ENCODE data around the gene GPC6.

Gene GPC6

DNA sequence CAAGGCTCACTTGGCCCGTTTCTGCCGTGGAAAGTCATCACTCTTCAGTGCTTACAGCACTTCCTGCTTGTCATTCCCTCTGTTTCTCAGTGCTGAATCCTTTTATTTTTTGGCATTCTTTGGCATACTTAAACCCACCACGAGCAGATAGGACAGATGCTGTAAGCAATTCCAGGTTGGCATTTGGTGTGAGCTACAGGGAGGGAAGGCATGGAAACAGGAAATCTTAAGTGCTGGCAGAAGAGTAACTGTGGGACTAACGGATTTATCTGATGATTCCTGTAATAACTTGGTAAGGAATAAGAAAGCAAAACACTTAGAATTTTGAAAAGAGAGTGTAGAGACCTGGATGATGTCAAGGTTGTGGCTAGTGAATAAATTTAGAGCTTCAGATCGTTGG is 273.4 kb downstream of the GPC6 start:
- no peak for DNase-seq

DNA sequence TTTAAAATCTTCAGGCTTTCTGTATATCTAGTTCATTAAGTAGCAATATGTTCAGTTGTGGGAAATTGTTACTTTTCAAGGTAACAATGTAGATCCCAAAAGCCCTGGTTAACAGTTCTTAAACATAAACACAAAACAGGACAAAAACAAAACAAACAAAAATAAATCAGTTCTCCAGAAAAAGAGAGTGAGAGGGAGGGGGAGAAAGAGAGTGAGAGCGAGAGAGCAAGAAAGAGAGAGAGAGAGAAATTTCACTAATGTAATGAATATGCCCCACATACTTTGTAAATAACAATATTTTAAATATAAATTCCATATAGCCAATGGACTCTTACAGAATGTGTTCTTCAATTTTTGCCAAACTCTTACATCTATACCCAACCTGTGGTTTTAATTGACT is 275.5 kb downstream of the GPC6 start:
- no peak for DNase-seq

DNA sequence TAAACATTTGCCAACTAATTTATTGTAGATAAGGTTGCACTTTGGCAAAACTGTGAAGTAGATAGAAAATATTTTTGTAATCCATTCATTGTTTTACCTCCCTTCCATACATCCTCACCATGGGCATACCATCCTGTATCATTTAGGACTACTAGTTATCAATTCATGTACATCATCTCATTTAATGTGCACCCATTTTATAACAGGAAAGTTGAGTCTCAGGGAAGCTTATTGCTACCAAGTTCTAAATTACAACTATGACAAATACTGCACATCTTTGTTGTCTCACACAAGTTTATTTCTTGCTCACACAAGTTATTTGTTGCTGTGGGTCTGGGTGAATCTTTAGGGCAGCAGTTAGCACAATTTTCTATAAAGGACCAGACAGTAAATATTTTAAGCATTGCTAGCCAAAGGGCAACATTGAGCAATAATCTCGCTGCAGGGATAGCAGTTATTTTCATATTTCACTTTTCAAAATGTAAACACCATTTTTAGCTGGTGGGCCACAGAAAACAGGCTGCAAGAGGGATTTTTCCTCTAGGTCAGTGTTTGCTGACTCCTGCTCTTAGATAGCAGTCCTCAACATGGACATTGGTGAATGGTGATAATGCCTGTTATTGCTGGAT is 276.5 kb downstream of the GPC6 start:
- no peak for DNase-seq

DNA sequence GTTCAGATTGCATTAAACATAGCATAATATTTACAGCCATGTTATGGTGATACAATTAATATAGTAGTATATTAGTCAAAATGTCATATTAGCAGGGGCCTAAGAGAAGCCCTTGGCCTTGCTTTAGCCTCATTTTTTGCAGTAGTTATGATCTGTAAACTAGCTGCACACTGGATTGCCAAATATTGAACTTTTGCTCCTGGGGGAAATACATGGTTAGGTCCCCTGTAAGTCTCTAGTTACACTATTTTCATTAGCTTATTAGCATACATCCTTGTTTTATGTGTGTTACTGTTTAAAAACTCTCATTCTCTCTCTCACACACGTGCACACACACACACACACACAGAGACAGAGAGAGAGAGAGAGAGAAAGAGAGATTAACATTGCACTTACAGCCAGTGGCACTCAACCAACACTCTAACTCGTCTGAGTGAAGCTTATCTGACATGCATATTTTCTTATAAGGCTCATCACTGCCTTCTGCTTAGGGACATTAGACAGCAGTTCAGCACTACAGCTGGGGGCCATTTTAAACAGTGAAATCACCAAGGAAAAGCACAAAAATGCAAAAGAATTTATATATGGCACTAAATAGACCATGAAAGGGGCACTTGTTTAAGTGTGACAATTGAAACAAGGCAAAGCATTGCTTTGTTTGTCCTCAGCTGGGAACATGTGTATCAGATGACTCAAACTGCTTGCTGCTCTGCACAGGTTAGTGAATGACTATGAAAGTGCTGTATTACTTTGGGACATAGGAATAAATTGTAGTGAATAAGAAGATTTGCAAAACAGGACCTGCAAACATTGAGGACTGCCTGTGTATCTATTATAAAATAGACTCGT is 278.7 kb downstream of the GPC6 start:
- no peak for DNase-seq

DNA sequence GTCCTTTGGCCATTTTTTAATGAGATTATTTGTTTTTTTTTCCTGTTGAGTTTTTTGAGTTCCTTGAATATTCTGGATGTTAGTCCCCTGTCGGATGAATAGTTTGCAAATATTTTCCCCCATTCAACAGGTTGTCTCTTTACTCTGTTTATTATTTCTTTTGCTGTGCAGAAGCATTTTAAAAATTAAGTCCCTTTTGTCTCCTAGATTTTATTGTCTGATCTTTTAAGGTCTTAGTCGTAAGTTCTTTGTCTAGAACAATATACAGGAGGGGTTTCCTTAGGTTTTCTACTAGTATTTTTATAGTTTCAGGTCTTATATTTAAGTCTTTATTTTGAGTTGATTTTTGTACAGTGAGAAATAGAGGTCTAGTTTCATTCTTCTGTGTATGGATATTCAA is 284.4 kb downstream of the GPC6 start:
- DNase-seq: no peak

DNA sequence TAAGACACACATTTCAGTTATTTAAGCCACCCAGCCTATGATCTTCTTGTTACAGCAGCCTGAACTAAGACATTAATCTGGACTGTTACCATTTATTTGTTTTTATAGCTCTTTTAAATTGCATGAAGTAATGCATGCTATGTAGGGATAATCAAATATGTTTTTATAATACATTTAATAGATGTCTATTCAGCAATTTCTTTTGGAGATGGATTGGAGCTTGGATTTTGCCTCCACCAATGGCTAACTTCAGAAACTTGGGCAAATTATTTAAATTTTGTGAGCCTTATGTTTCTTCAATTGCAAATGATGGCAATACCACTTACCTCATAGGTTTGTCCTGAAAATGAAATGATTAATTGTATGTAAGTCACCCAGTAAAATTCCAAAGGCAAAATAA is 288.7 kb downstream of the GPC6 start:
- DNase-seq: no peak

DNA sequence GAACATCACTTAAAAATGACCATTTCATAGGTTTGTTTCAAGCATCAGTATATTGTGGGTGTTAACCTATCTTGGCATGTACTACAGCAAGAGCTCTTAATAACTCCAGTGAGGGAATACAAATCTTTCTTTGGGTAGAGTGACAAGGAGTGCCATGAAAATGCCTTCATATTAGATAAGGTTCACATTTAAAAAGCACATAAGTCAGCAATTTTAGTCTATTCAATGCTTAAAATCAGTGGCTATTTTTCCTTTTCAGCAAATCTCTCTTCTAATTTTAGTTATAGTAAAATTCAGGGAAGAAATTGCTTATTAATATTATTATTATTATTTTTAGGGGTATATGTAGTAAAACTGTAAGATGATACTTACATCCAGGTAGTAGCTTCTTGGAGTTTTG is 291.1 kb downstream of the GPC6 start:
- no peak for DNase-seq

DNA sequence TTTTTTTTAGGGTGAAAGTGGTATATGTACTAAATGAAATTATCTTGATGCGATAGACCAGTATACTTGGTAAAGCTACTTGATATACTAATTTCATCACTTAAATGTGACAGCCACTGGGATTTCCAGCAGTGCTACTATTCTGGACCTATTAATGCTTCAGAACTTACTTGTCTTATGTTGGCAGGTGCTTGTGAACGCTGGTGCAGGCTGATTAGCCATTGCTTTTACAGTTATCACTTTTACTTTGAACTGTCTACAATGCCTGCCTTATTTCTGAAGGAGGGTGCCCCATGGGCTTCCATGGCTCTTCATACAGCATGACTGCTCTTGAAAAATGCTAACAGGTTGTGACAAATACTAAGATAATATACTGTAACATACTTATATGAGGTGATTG is 294.7 kb downstream of the GPC6 start:
- no peak for DNase-seq

DNA sequence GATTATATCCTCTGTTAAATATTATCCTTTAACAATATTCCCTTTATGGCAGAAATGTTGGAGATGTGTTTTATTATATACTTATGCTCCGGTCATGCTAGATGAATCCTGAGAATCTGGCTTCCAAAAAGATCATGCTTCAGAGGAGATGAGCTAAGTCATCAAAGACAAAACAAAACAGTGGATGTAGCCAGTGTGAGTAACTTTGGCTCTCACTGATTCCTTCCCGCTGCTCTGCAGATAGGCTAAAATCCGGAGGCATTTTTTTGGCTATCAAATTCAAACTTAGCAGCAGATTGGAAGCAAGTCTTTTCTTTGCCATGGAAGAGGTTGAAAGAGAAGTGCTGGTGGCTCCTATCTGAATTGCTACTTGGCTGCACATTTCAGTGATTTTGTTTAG is 295.9 kb downstream of the GPC6 start:
- DNase-seq: no peak

DNA sequence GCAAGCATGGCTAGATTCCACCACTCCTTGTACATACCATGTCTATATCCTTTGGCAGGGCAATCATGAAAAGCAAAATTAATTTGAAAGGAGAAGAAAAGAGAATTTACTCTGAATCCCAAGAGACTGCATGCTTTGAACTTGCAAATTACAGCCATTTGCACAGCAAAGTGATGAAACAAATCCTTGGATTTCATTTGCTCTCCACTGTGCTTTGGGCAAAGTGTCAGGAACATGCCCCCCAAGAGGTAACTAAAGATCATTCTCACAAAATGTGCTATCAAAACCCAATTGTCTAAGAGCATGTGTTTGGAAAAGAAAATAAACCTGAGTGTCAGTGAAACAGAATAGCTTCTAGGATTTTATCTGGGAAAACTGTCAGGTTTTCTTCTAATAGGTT is 298.5 kb downstream of the GPC6 start:
- no peak for DNase-seq

DNA sequence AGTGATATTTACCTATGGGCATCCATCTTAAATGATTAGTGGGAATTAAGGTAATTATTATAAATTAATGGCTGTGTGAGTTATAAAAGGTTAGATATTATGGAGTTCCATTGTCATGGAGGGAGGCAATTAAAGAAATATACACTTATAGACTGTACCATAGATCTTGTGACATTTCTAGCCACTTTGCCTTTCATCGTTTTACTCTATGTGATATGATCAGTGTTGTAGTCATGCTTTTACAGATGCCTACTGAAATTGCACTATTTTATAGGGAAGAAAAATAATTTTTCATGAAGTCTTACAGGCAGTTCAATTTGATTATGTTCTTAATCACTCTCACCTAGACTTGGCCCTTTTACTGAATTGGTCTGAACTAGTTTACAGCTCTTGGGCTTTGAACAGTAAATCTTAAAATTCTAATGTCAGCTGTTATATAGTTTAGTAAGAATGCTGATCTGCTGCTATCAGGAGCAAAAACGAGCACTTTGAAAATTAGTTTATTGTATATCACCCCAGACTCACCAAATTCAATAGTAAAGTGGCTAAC is 301.2 kb downstream of the GPC6 start:
- no peak for DNase-seq

DNA sequence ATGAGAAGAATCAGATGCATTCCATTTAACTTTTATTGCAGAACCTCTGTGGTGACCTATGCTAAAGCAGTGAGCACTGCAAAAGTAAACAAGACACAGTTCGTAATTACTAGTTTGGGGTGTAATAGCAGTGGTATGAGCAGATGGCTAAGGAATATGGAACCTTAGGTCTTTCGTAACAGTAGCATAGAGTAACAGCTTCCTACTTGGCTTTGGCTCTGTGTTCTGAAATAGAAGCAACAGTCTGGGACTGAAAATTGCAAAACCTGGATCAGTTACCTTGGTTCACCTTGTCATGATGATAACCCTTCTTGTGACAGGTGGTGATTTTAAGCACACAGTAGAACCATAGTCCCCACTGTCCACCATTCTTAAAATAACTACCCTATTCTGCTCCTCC is 303.4 kb downstream of the GPC6 start:
- DNase-seq: no peak

DNA sequence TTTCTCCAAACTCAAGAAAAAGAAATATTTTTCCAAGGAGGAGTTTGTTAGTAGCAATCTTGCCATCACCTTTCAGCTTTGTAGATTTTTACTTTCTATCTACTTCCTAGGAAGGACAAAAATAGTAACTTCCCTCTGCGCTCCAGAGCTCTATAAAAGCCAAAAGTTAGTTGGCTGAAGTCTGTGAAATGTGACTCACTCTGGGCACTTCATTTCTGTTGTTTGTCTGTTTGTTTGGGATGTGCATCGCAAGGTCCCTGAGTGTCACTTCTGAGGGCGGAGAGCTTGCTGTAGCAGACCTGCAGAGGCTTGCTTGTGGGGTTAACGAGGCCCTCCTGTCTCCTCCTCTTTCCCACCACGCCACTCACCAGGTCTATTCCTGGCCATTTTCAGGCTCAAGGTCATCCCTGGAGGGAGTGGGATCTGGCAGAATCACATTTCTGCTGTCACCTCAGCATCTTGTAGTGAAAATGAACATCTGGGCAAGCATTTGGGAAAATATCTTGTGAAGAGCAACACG is 307.6 kb downstream of the GPC6 start:
- no peak for DNase-seq

DNA sequence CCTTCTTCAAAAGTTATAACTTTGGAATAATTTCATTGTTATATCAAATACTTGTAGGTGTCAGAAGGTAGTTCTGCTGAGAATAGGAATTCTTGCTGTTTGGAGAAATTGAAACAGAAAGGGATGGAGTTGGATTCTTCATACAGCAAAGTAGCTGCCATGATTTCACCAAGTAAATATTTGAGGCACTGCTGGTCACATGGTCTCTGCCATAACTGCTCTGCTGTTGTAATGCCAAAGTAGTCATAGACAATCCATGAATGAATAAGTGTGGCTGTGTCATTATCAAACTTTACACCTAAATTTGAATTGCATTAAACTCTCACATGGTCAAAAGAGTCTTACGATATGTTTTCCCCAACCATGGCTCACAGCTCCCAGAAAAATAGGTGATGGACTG is 308.6 kb downstream of the GPC6 start:
- DNase-seq: no peak

DNA sequence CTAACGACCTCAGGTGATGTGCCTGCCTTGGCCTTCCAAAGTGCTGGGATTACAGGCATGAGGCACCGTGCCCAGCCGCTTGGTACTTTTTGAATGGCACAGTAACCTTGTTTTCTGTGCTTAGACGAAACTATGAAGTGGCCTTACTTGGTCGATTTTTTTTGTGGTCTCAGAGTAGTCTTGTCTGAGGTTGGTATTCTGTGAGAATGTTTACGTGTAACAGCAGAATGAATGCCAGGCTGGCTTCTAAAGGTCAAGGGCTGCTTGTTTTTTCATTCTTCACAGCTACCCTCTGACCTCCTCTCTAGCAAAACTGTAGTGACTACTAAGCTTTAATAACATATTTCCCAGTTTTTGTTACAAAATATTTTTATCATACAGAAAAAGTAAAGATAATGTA is 313.3 kb downstream of the GPC6 start:
- no peak for DNase-seq

DNA sequence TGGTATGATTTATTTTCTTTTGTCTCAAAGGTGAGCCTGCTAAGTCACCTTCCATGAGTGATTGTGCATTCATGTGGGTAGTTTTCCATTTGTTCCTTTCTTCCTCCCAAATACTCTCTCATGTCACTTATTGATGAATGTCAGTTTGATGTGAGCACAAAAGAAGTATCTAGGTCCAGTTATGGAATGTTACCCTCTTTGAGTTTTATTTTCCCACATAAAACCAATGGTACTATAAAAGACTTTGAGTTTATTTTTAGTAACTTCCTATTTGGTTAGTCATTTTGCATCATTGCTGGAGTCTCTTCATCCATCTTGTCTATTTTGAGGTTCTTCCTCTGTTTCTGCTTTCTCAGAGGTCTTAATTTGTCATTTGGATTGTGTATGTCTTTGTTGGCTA is 321.3 kb downstream of the GPC6 start:
- DNase-seq: no peak

DNA sequence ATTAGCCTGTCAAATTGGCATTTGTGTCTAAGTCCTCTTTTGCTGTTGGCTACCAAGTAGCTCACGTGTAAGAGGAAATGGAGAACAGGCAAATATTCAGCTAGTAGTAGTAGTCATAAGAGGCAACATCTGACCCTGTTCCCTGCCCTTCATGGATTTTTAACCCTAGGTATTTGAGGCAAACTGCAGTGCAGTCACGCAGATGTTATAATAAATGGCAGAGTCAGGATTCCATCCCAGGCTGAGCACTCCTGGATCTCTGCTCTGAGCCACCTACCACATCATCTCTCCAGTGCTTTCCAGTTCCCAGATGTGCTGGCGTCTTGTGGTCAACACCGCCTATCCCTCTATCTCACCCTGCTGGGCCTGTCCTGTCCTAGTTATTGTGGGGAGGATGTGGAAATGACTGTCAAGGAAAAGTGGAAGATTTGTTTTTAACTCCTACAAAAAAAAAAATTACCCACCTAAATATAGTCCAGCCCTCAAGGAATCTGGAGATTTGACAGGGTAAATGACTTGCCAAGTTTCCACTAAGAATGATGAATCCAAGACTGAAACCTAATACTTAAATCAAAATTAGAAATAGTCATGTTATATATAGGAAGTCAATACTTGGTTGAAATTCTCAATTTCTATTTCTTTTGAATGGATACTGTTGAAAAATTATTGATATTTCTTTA is 322.9 kb downstream of the GPC6 start:
- no peak for DNase-seq

DNA sequence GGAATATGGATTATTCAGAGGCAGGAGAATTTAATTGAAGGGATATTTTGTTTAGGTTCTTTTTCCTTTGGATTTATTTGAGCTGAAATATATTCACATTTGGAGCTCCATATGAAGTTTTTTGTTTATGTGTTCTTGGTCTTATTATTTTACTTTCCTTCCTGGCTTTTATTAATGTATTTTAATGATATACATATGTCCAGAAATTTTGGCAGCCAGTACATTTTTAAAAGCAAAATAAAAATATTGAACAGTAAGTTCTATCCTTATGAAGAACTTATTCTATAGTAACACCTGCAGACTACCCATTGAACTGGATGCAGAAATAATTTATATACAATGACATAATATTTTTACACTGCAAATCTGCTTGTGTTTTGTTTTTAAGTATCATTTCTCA is 323.6 kb downstream of the GPC6 start:
- DNase-seq: no peak

DNA sequence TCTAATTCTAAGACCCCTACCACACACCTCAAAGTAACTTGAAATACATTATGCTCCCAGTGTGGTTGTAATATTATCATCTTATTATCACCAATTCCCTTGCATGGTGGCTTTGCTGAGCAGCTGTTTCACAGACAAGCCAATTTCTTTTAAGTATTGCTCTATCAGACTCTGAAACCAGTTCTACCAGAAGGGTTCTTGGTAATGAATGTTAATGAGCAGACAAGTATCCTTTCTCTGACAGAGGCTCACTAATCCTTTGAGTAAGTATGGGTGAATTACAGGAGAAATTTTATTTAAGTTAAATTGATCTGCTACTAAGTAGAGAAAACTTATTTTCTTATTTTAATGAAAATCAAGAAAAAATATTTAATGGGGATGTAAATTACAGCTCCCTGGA is 326.0 kb downstream of the GPC6 start:
- no peak for DNase-seq

DNA sequence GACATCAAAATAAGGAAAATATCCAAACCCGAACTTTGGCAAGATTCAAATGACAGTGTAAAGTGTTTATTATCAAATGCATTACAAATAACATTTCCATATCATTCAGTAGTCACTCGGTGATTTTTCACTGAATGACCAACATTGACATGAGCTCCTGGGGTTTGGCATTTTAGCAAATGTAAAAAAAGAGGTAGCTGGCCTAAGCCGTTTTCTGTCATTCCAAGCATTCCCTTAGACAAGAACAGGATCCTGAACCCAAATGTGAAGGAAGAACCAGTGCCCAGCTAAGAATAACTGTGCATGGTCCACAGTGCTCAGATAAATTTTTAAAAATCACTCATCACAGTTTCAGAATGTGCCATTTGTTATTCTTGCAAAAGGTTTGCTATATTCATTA is 327.9 kb downstream of the GPC6 start:
- DNase-seq: no peak

DNA sequence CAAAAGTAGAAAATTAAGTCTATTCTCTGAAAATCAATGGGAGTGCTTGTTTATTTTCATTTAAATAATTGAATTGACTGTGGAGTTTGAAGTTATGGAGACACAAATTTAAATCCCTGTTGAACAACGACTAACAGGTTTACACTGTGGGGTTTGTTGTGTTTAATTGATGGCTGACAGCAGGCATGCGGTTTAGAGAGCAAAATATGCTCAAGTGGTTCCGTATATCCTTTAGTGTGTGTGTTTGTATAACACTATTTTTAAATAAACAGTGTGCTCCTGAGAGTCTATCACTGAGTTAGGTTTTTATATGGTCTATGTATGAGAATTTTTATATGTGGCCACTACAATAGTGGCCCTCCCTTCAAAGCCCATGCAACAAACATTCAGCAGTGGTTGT is 332.0 kb downstream of the GPC6 start:
- no peak for DNase-seq

DNA sequence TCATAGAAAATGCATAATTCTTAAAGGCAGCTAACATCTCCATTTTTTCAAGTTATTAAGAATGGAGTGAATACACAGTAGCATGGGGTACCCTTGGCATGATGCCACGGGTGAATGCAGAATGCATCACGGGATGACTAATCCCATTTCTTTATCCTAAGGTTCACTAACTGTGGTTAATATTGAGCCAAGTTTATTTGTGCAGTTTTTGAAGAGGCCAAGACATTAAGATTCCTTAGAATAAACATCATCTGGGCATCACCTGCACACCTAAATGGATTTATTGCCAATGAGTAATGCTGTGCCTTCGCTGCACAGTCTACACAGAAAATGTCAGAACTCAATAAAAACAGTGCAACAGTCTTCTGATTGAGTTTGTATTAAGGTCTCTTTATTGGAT is 333.1 kb downstream of the GPC6 start:
- DNase-seq: no peak

Measured in amygdala (tissue), 56 donors.